ENCODE results near the gene NACC1. TPM values are rescaled to one million over a fixed set of nuclear protein-coding genes. Genes with fewer than 3 reads are reported as not detected.
A peak's percentile ranks its signal among the peaks of the same experiment; 100 is the strongest.

Gene NACC1
- total and polyA plus RNA-seq, 3 donors from 2014 or later = 38.2 to 102 (median 75.9) TPM

DNA sequence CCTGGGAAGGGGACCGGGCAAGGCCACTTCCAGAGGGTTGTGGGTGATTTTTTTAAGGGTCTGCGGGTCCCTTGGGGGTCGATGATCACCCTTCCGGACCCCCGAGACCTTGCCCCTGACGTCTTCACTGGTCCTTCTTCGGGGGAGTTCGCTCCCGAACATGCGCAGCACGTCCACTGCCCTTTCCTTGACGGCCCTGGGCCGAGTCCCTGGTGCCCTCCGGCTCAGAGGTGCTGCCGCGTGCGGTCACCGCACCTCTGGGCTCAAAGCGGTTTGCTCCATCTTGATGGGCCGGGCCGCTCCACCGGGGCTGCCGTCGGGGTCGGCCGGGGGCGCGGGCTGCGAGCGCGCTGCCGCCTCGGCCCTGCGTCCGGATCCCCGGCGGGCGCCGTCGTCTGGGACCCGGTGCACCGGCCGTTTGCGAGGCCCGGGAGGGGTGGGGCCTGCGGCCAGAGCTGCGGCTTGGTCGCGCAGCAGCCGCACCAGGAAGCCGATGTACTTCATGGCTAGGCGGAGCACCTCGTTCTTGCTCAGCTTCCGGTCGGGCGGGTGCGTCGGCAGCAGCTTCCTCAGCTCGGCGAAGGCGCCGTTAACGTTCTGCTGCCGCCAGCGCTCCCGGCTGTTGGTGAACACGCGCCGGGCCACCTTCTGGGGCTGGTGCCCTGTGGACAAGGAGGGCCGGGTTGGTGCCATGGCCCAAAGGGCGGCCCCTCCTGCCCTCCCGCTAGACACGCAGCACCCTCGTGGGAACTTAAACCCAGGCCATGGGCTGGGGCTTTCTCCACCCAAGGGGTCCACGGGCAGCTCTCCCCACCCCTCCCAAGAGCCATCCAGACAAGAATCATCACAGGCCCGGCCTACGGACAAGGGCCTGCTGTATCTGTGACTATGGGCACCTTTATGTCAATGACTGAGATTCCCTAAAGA is 18.7 kb upstream of the NACC1 start:
- H3K4me1 ChIP-seq = peaks cover 22% of the 10 kb centered on the region

DNA sequence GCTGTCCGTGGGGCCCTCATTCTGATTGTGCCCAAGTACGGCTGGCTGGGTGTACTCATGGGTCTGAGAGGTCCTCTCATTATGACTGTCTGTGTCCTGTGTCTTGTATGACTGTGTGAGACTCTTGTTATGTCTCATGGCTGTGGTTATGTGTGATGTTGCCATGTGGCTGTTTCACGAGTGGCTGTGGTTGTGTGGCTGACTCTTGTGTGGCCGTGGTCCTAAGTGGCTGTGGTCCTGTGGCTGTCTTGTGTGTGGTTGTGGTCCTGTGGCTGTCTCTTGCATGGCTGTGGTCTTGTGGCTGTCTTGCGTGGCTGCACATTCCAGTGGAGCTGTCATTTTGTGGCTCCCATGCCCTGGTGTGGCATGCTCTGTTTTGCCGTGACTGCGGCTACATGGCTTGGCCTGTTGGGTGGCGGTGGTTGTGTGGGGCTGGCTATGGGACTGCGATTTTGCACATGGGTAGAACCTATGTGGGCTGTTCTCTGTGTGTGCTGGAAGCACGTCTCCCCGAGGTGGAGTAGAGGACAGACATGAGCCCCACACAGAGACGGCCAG is 18.0 kb upstream of the NACC1 start:
- no peaks in the 10 kb centered on the region for H3K27me3 ChIP-seq
- H3K9me3 ChIP-seq = no peaks in the 10 kb centered on the region
- no peak for DNase-seq
- peak overlapping the region; percentile 31 to 86 for H3K27ac ChIP-seq
- intact Hi-C loops (cut with DNase I; ENCODE audit: low total_unique reads) = no loop called here
- WGBS, 2 donors = 77 to 84% methylated on average over 11 to 12 of the region's 12 CpGs
- TF ChIP-seq, protein P1, sequence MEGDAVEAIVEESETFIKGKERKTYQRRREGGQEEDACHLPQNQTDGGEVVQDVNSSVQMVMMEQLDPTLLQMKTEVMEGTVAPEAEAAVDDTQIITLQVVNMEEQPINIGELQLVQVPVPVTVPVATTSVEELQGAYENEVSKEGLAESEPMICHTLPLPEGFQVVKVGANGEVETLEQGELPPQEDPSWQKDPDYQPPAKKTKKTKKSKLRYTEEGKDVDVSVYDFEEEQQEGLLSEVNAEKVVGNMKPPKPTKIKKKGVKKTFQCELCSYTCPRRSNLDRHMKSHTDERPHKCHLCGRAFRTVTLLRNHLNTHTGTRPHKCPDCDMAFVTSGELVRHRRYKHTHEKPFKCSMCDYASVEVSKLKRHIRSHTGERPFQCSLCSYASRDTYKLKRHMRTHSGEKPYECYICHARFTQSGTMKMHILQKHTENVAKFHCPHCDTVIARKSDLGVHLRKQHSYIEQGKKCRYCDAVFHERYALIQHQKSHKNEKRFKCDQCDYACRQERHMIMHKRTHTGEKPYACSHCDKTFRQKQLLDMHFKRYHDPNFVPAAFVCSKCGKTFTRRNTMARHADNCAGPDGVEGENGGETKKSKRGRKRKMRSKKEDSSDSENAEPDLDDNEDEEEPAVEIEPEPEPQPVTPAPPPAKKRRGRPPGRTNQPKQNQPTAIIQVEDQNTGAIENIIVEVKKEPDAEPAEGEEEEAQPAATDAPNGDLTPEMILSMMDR (IDR thresholded peaks at IDR 0.05) = no peak
- TF ChIP-seq POLR2A (IDR thresholded peaks at IDR 0.05) = no peak
- no peaks in the 10 kb centered on the region for H3K36me3 ChIP-seq (ENCODE audit: low read depth, missing control alignments)
- H3K4me1 ChIP-seq = peaks cover 22% of the 10 kb centered on the region
- peak overlapping the region in 1 of 2 donors; percentile 58 for H3K4me3 ChIP-seq

More for the DNA sequence above, 18.7 kb upstream of the NACC1 start:
- no peaks in the 10 kb centered on the region for H3K27me3 ChIP-seq
- WGBS, 2 donors = 32 to 52% methylated on average over 5 to 69 of the region's 77 CpGs
- no peak for TF ChIP-seq POLR2A (IDR thresholded peaks at IDR 0.05)
- TF ChIP-seq, protein P1 (IDR thresholded peaks at IDR 0.05) = no peak
- intact Hi-C loops (cut with DNase I; ENCODE audit: low total_unique reads) = no loop called here
- peak overlapping the region; percentile 41 to 58 for H3K4me3 ChIP-seq
- no peaks in the 10 kb centered on the region for H3K9me3 ChIP-seq
- H3K27ac ChIP-seq = peak overlapping the region; percentile 75 to 86
- DNase-seq = peak; percentile 67
- H3K36me3 ChIP-seq (ENCODE audit: low read depth, missing control alignments) = no peaks in the 10 kb centered on the region

DNA sequence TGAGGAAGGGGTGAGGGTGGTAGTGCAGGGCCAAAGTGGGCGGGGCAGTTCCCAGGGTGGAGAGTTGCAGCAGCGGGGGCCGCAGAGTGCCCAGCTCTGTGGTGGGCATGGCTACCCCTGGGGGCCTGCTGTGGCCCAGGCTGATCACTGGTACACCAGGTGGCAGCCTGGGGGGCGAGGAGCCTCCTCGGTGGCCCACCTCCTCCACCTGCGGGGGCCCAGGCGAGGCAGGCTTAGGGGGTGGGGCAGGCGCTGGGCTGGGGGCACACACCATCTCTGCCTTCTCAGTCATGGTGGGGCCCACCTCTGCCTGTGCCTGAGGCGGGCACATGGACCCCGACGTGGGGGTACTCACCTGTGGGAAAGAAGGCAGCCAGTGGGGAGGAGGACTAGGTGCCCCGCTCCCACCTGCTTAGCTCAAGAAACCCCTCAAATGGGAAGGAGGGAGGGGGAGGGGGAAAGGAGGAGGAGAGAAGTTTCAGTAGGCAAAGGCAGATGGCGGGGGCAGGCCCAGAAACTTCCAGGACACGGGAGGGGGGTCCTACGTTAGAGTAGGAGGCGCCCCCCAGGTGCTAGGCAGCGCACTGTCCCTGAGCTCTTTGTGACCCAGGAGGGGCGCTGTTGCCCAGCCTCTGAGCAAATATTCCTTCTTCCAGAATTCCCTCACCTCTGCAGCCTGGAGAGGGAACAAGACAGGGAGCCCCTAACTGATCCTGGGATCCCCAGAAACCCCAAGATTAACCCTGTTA is 17.0 kb upstream of the NACC1 start:
- H3K27ac ChIP-seq = no peak overlapping the region
- TF ChIP-seq, protein P1 (IDR thresholded peaks at IDR 0.05) = no peak
- no peak for TF ChIP-seq POLR2A (IDR thresholded peaks at IDR 0.05)
- H3K27me3 ChIP-seq = no peaks in the 10 kb centered on the region
- no peaks in the 10 kb centered on the region for H3K9me3 ChIP-seq
- H3K4me3 ChIP-seq = no peak overlapping the region
- no peak for DNase-seq
- 76 to 78% methylated on average over 12 to 18 of the region's 18 CpGs for WGBS, 2 donors
- intact Hi-C loops (cut with DNase I; ENCODE audit: low total_unique reads) = no loop called here
- peaks cover 22% of the 10 kb centered on the region for H3K4me1 ChIP-seq
- H3K36me3 ChIP-seq (ENCODE audit: low read depth, missing control alignments) = no peaks in the 10 kb centered on the region

DNA sequence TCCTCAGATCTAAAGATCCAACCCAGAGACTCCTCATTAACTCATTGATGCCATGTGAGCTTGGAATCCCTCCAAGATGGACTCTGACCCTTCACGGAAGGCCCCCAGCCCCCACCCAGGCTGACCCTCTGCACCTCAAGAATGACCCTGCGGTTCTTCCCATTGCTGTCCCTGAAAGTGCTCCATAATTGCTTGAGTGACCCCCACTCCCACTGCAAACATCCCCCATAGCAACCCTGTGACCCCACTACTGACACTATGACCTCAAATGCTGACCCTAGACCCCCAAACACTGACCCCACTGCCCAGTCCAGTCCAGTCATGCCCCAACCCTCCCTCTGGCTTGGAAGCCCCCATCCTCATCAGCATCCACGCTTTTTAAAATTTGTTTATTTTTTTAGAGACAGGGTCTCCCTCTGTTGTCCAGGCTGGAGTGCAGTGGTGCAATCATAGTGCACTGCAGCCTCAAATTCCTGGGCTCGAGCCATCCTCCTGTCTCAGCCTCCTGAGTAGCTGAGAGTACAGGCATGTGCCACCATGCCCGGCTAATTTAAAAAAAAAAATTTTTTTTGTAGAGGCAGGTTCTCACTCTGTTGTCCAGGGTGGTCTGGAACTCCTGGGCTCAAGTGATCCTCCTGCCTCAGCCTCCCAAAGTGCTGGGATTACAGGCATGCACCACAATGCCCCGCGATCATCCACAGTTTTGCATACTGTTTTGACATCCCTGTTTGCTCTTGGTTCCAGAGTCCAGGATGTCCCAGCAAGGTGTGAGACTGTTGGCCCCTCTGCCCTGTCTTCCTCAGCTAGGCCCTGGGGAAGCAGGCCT is 16.3 kb upstream of the NACC1 start:
- intact Hi-C loops (cut with DNase I; ENCODE audit: low total_unique reads) = no loop called here
- H3K4me3 ChIP-seq = peak overlapping the region; percentile 42 to 51
- H3K27me3 ChIP-seq = no peaks in the 10 kb centered on the region
- H3K27ac ChIP-seq = peak overlapping the region; percentile 58 to 84
- DNase-seq = no peak
- TF ChIP-seq POLR2A (IDR thresholded peaks at IDR 0.05) = no peak
- TF ChIP-seq, protein P1 (IDR thresholded peaks at IDR 0.05) = no peak
- H3K36me3 ChIP-seq (ENCODE audit: low read depth, missing control alignments) = no peaks in the 10 kb centered on the region
- H3K9me3 ChIP-seq = no peaks in the 10 kb centered on the region
- 75% methylated on average over 7 of the region's 7 CpGs for WGBS, 2 donors
- H3K4me1 ChIP-seq = peaks cover 22% of the 10 kb centered on the region

All from testis (tissue), 3 donors.